ENCODE data around the gene CSNK1D.

The CSNK1D gene

GRCh38 chr17:82249896-82250581, 23.5 kb downstream of the CSNK1D start:
- DNase-seq, result no peak

- DNase-seq, result no peak
Measured at GRCh38 chr17:82248815-82249674, 24.5 kb downstream of the CSNK1D start.

- no peak for DNase-seq
Measured at GRCh38 chr17:82247856-82248671, 25.4 kb downstream of the CSNK1D start.

- no peak for DNase-seq
Measured at GRCh38 chr17:82247182-82247823, 26.2 kb downstream of the CSNK1D start.

GRCh38 chr17:82246365-82247181, 26.9 kb downstream of the CSNK1D start:
- DNase-seq, result no peak

GRCh38 chr17:82246040-82246364, 27.5 kb downstream of the CSNK1D start:
- no peak for DNase-seq

GRCh38 chr17:82245134-82246039, 28.1 kb downstream of the CSNK1D start:
- DNase-seq, result no peak

- DNase-seq, result no peak
Measured at GRCh38 chr17:82244413-82245133, 28.9 kb downstream of the CSNK1D start.

GRCh38 chr17:82243648-82244412, 29.7 kb downstream of the CSNK1D start:
- no peak for DNase-seq

- no peak for DNase-seq
Measured at GRCh38 chr17:82242977-82243647, 30.4 kb downstream of the CSNK1D start.

GRCh38 chr17:82242698-82242976, 30.9 kb downstream of the CSNK1D start:
- DNase-seq, result no peak

GRCh38 chr17:82241926-82242697, 31.4 kb downstream of the CSNK1D start:
- no peak for DNase-seq

GRCh38 chr17:82241183-82241925, 32.1 kb downstream of the CSNK1D start:
- peak in 1 of 2 donors; percentile 44 for DNase-seq

GRCh38 chr17:82240506-82241182, 32.9 kb downstream of the CSNK1D start:
- DNase-seq, result no peak

GRCh38 chr17:82239926-82240505, 33.5 kb downstream of the CSNK1D start:
- no peak for DNase-seq

GRCh38 chr17:82239401-82239925, 34.0 kb downstream of the CSNK1D start:
- no peak for DNase-seq
